H7 (cell line): ENCODE results near the gene CYSRT1. TPM values are rescaled to one million over a fixed set of nuclear protein-coding genes. Genes with fewer than 3 reads are reported as not detected.

Experiments
- DNase-seq: peaks from one replicate; pipeline ENCODE4 v3.0.0; 2012
- H3K27me3 ChIP-seq: 2 replicates; pipeline ENCODE4 v1.6.0; 2011; ENCODE audit warnings: mild to moderate bottlenecking, low read length; ENCODE audit not compliant: control insufficient read depth, insufficient read depth
- H3K36me3 ChIP-seq: replicated peaks from 2 replicates; pipeline ENCODE4 v1.5.1; 2011; ENCODE audit warnings: low read length; ENCODE audit not compliant: control insufficient read depth, insufficient read depth
- H3K4me3 ChIP-seq: 2 replicates; pipeline ENCODE4 v1.5.1; 2011; ENCODE audit warnings: low read depth, mild to moderate bottlenecking, control low read depth, low read length, moderate library complexity; ENCODE audit not compliant: insufficient read depth
- total RNA-seq: library from RNA; depleted of rRNA; stranded (reverse); fragments of >200 nt; shearing (Covaris generic); gene quantifications from 2 replicates; pipeline ENCODE4 v1.2.3, GENCODE V29; 2014

The CYSRT1 gene
- total RNA-seq, 1 experiment from 2014 or later, result 0.83 TPM

- Histone ChIP-seq H3K27me3 (peaks cover 10% of the 10 kb centered on the region), H3K36me3 (no peaks in the 10 kb centered on the region), H3K4me3 (peak within 1 kb of the TSS; percentile 78)
- DNase-seq, result peak; percentile 87
Observed at GRCh38 chr9:137222190-137223077, 2.5 kb upstream of the CYSRT1 start, which contains the start of gene RNF208. TSS of gene RNF208 (minus strand) at chr9:137222240. CDS start at chr9:137221212, 1,028 bp downstream.

GRCh38 chr9:137223078-137223970 lies 1.6 kb upstream of the CYSRT1 start:
- peaks cover 10% of the 10 kb centered on the region for H3K27me3 ChIP-seq
- H3K4me3 ChIP-seq, result peak overlapping the region; percentile 78
- peak; percentile 100 for DNase-seq
- no peaks in the 10 kb centered on the region for H3K36me3 ChIP-seq

- no peak for DNase-seq
- Histone ChIP-seq H3K27me3 (peaks cover 10% of the 10 kb centered on the region), H3K36me3 (no peaks in the 10 kb centered on the region), H3K4me3 (no peak overlapping the region)
Observed at GRCh38 chr9:137225699-137226331, 841 bp downstream of the CYSRT1 start.

GRCh38 chr9:137226338-137227053 lies 1.5 kb downstream of the CYSRT1 start:
- no peak overlapping the region for H3K4me3 ChIP-seq
- H3K36me3 ChIP-seq, result no peaks in the 10 kb centered on the region
- no peak for DNase-seq
- H3K27me3 ChIP-seq, result peaks cover 10% of the 10 kb centered on the region

GRCh38 chr9:137227054-137227852 lies 2.3 kb downstream of the CYSRT1 start, which contains the start of gene RNF224:
TSS of gene RNF224 (plus strand) at chr9:137227502. CDS start at chr9:137228336, 834 bp downstream.
- Histone ChIP-seq H3K27me3 (peaks cover 7% of the 10 kb centered on the region), H3K4me3 (no peak within 1 kb of the TSS), H3K36me3 (no peaks in the 10 kb centered on the region)
- DNase-seq, result peak; percentile 97

- no peaks in the 10 kb centered on the region; the same call in 1 of the 2 replicates for H3K27me3 ChIP-seq
- no peak for DNase-seq
- H3K36me3 ChIP-seq, result no peaks in the 10 kb centered on the region
- H3K4me3 ChIP-seq, result no peak overlapping the region
Observed at GRCh38 chr9:137227853-137228505, 3.0 kb downstream of the CYSRT1 start.

GRCh38 chr9:137228506-137228967 lies 3.6 kb downstream of the CYSRT1 start:
- no peaks in the 10 kb centered on the region for H3K27me3 ChIP-seq
- H3K4me3 ChIP-seq, result no peak overlapping the region
- no peak for DNase-seq
- H3K36me3 ChIP-seq, result no peaks in the 10 kb centered on the region

- H3K27me3 ChIP-seq, result no peaks in the 10 kb centered on the region
- no peak for DNase-seq
- H3K36me3 ChIP-seq, result no peaks in the 10 kb centered on the region
- H3K4me3 ChIP-seq, result no peak overlapping the region
Observed at GRCh38 chr9:137228968-137229896, 4.3 kb downstream of the CYSRT1 start.

- no peaks in the 10 kb centered on the region for H3K36me3 ChIP-seq
- no peak overlapping the region for H3K4me3 ChIP-seq
- no peaks in the 10 kb centered on the region for H3K27me3 ChIP-seq
- DNase-seq, result no peak
Observed at GRCh38 chr9:137229903-137230704, 5.1 kb downstream of the CYSRT1 start.

- H3K4me3 ChIP-seq, result no peak within 1 kb of the TSS
- no peaks in the 10 kb centered on the region for H3K36me3 ChIP-seq
- no peak for DNase-seq
- H3K27me3 ChIP-seq, result no peaks in the 10 kb centered on the region
Observed at GRCh38 chr9:137230705-137231371, 5.9 kb downstream of the CYSRT1 start, which contains the start of gene SLC34A3. TSS of gene SLC34A3 (plus strand) at chr9:137230901. CDS start at chr9:137231703, 802 bp downstream.
